Adrenal gland (tissue), 5 donors: ENCODE data around the gene SULT1A3.
"Not testable (repeated sequence)": the region's sequence is repeated elsewhere in the genome, so short reads cannot be mapped to it uniquely, and the experiment has no call there.

Experiments used
- CTCF ChIP-seq, 6 experiments: fragments of 450-650 bp in 4 of 6; fragments of 200-600 bp in 2 of 6; sonication (generic) in 1 of 6; IDR thresholded peaks; 1 replicate in 5 of 6; 2 replicates in 1 of 6; pipeline versions ENCODE4 v1.5.1 to v1.8.0; 2016 to 2021; ENCODE audit warnings: antibody characterized with exemption in 6 of 6, mild to moderate bottlenecking in 2 of 6, moderate library complexity in 1 of 6
- POLR2A ChIP-seq, 2 donors: fragments of 450-650 bp; IDR thresholded peaks; one replicate each; pipeline ENCODE4 v1.6.1; 2017; ENCODE audit warnings: antibody characterized with exemption in 2 of 2, mild to moderate bottlenecking in 2 of 2, moderate library complexity in 1 of 2
- donor health status: DM: no; HTN: no; CAD: no.

GRCh38 chr16:30169416-30169815 is 29.6 kb upstream of the SULT1A3 start:
- TF ChIP-seq CTCF, POLR2A (IDR thresholded peaks at IDR 0.05): not testable (repeated sequence)
